NCI-H446 (cell line): ENCODE measurements around the gene DGUOK.

ENCODE experiments used
- DNase-seq, 2 experiments: peaks; one replicate each; lab custom pipeline; 2025; lab: John Stamatoyannopoulos, UW

Gene DGUOK

DNA sequence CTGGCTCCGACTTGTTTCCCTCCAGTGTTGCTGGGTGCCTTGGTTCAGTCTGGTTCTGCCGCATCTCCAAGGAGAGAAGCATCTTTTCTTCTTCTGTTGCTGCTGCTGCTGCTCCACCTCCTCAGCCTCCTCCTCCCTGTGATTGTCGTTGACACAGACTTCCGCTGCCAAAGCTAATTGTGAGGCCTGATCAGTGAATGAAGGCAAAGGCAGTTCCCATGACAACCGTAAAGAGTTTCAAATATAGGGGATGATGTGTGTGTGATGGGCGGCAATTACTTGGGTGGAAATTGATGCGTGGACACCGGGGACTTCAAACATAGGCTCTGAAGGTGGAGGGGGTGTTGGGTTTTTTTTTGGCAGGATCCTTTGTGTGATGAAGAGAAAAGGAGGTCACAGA, 71.8 kb downstream of the DGUOK start:
- DNase-seq: no peak

DNA sequence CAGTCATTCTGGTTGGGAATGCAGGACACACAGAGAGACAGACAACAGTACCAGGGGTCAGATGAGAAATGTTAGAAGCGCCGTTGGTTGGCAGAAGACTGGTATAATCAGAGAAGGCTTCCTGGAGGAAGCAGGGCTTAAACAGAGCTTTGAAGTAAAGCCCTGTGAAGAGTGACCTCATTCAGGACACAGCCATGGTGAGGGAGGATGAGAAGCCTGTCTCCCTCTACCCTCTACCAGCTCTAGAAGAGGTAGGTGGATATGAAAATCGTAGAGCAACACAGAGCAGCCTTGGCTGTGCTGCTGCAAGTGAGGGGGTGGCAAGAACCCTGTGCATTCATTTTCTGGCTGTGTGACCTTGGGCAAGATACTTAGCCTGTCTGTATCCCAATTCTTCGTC, 72.3 kb downstream of the DGUOK start:
- DNase-seq: no peak

DNA sequence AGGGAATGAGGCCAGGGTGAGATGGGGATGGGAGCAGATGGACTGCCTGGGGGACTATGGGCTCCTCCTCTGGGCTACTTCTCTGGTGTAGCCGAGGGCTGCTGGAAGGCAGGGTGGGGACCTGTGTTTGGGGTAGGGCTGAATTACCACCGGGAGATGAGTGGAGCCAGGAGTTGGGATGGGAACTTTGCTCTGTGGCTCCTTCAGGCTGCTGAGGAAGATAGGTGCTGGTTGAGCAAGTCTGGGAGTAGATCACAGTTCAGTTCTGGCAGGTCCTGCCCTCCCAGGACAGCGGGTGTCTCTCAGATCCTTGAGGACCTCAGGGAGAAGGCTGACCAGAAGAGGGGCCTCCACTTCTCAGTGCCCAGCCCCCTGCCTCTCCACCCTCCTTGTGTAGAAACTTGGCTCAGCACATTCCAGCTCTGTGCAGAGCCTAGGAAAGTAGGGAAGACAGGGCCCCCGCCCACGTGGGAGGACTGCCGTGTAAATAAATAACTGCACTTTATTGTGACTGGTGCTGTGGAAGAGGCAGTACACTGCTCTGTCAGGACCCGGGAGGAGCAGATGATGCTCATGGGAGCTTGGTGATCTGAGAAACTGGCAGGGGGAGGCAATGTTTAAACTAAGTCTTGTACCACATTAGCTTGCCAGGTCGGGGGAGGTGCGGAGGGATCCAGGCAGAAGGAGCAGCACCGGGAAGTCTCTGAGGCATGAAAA, 73.4 kb downstream of the DGUOK start:
- peak in 1 of 2 experiments; percentile 57 for DNase-seq

DNA sequence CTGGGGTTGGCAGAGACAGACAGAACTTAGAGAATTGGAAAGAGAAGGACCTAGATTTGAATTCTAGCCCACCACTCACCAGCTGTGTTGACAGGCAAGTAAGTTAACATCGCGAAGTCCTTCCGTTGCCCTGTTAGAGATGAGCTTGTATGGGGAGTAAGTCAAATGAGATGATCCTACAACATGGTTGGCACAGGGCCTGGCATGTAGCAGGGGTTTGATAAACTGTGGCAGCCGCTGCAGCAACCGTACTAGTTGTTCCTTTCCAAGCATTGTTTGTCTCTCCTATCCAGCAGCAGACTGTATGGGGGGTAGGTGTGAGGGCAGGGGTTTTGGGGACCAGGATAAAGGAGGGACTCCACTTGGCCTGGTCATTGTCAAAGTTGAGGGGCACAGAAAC, 74.0 kb downstream of the DGUOK start:
- DNase-seq: peak in 1 of 2 experiments; percentile 57

DNA sequence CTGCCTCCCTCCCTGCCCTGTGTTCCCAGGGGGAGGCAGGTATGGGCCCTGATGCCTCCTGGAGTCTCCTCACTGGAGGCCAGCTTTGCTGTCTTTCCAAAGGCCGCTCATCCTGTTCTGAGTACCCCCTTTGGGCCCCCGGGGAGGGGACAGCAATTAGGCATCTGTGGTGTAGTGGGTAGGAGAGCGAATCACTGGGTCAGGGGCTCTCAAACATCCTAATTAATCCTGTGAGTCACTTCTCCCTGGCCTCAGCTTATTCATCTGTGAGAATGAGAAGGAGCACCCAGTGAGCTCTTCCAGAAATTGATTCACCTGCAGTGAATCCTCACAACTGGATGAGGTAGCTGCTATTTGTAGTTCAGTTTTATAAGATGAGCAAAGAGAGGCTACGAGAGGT, 74.4 kb downstream of the DGUOK start:
- DNase-seq: no peak

DNA sequence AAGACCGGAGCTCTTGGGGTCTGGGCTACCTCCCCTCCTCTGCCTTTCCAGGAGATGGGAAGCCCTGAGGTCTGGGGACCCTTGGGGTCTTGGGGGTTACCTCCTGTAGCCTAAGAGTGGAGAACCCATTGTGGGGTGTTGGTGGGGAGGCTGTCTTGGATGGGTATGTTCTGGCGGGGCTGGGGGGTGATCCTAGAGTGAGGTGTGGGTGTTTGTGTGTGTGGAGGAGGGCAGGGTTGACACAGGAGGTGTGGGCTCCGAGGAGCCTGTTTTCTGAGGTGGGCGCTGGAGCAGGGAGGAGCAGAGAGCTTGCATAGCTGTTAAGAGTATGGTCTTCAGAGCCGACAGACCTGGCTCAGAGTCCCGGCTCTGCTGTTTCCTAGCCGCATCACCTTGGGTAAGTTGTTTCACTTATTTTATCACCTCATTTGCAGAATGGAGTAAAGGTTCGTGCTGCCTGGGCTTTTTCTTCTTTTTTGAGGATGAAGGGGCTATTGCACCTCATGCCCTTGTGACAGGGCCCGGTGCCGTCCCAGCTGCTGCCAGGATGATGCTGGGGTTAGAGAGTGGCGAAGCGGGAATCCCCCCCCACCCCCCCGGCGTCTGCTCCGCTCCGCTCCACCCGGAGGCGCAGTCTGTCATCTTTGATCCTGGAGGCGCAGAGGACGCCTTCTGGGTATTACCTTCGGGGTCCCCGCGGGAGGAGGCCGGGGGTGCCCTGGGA, 75.3 kb downstream of the DGUOK start:
- no peak for DNase-seq

DNA sequence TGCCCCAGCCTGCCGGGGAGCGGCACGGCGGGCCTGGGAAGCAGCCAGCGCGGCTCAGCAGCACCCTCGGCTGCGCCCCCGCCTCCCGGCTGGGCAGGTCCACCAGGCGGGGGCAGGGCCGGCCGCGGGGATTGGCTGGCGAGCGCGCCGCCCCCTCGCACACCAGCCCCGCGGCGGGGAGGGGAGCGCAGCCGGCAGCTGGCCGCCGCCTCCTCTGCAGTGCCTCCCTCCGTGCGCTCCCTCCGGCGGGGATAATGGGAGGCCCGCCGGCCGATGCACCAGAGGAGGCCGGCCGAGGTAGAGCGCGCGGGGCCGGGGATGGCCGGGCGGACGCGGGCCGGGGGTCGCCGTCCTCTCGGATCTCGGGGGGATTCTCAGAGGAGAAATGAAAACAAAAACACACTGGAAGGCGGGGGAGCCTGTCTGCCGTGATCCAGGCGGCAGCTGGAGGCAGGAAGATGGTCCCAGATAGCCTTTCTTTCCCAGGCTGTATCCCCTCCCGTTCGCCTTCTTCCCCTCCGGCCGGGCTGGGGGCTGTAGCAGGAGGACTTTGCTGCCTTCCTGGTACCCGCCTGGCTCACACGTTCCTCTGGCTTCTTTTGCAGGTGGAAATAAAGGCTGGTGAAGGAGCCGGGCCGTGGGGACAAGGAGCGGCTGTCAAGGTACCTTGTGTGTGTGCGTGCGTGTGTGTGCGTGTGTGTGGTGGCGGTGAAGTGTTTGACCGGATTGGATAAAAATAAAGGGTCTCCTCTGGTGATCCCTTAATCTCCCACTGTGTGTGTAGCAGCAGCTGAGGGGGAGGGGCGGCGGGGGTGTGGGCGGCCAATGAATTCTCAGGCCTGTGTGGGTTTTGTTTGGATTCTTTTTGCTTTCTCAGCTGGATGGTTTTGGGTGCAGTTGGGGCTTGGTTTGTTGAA, 76.1 kb downstream of the DGUOK start:
- DNase-seq: peak; percentile 44 to 83

DNA sequence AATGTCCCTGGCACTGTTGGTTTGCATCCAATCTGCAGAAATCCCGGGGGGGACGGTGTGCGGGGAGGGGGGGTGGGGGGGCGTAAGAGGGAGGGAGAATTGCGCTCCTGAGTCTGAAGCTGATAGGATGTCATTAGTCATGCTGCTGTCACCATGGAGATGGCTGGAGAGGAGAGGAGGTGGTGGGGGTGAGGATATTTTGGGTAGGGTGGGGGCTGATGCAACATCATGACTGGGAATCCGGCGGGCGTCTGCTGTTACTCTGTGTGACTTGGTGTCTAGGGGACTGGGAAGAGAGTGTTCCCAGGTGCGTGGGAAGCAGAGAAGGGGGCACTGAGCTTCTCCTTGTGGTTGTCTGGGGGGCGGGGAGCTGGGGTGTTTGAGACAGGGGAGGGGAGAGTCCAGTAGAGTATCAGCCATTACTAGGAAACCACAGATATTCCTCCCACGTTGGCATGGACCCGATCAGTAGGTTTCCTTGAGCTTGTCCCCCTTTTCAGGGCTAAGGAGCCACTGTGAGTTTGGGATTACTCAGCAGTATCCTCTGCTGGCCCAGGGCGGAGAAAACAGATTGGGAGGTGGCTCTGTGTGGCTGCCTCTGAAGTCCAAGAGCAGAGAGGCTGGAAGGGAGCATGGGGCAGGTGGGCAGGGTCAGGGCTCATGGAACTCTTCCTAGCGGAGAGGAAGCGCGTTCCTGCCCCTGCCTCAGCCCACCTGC, 77.0 kb downstream of the DGUOK start:
- no peak for DNase-seq

DNA sequence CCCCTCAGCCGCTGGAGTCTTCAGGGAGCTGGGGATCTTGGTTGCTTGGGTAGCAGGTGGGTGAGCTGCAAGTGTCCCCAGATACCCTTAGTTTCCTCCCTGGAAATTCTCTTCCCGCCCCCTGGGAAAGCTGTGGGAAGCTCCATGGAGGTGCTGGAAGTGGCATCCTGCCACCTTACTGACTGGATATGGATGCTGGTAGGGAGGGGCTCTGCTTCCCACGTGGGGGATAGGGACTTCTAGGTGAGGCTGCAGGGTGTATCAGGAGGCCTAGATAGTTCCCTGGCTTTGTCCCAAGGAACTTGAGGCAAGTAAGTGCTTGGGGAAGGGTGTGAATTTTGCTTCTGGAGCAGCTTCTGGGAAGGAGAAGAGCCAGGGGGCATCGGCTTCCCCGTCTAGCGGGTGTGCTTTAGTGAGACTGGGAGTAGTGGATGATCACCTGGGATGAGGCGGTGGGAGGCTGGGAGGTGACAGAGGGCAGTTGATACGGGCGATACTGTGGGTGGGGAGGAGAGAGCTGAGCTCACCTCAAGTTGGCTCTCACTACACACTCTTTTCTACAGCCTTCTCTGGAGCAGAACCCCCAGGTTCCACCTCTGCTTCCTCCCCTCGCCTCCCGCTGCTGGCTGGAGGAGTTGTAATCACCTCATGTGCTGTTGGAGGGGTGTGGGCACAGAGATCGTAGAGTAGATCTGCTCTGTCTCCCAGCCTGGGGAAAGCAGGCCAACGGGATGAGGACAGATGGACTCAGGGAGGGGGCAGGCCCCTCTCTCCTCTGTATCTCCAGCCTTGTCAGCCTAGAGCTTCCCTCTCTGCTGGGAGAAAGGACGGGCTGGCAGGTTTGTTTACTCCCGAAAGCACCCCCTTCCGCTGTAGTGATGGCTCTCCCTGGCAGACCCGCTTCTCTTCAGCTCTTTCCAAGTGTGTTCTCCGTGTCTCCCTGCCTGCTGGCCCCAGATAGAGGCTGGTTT, 77.8 kb downstream of the DGUOK start:
- peak in 1 of 2 experiments; percentile 67 for DNase-seq

DNA sequence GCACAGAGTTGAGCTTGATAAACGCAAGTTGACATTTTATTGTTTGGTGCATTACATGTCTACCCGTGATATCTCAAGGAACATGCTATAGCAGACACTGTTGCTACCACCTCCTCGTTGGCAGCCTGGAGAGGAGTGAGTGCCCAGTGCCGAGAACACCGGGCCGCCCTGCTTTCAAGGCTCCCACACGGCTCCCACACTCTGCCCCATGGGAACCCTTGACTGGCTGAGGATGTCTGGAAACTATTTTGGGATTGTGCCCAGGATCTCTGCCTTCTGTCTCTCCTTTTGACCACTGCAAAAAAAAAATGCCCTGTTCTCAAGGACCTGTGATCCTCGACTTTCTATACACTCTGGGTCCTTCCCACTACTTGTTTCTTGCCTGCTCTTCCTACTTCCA, 79.1 kb downstream of the DGUOK start:
- peak in 1 of 2 experiments; percentile 69 for DNase-seq

DNA sequence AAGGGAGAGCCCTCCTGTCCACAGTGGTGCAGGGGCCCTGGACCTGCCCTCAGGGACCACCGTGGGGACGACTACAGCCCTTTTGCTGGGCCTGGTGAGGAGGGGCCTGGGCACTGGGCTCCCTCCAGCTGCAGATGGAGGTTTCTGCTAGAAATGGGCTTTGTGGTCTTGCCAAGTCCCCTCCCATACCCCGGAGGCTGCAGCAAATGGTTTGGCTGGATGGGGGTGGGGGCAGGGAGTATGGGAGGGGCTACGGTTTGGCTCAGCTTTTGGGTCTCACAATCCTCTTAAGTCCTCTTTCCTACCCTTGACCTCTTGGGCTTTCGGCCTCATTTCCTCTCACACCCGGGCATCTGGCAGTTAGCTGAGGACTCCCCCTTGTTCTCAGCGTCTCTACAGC, 79.8 kb downstream of the DGUOK start:
- DNase-seq: peak in 1 of 2 experiments; percentile 39

DNA sequence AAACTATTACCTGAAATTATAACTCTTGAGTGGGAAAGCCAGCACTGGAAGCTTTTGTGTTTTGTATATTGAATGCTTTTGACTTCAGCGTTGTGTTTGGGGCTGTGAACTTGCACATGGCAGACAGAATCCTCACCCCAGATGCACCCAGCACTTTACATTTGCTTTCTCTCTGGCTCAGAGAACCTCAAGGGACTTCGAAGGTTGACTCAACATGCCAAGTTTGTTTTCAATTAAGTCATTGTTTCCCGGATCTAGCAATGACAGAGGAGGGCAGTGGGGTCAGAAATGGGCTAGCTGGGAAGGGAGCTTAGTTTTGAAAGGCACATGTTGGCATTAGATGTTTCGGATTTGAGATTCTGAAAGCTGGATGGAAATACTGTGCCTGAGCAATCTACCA, 80.4 kb downstream of the DGUOK start:
- no peak for DNase-seq

DNA sequence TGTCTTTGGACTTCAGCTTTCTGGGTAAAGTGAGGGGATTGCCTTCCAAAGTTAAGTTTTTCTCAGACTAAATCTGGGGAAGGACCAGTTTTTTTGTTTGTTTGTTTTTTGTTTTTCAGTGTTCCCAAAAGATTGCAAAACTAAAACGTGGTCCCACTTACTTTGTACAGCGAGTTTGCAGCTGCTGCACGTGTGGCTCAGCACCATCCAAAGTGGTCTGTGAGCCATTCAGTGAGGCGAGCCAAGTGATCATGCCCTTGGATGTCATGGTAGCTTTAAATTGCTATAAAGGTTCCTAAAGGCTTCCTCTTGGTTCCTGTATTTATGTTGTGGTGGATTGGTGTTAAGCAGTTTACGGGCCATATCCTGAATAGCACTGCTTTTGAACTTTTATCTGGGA, 81.0 kb downstream of the DGUOK start:
- no peak for DNase-seq
